Measurements from ENCODE around the gene SUMF1.

Gene SUMF1

GRCh38 chr3:4334548-4334947 lies 132.5 kb downstream of the SUMF1 start:
- TF ChIP-seq ZBTB7A (IDR thresholded peaks at IDR 0.05; ENCODE audit: low read depth), result no peak
- TF ChIP-seq FOXM1 (IDR thresholded peaks at IDR 0.05; ENCODE audit: borderline replicate concordance, low read depth), result no peak
- TF ChIP-seq RAD21 (IDR thresholded peaks at IDR 0.05; ENCODE audit: low read depth), result no peak
- TF ChIP-seq, protein P1, sequence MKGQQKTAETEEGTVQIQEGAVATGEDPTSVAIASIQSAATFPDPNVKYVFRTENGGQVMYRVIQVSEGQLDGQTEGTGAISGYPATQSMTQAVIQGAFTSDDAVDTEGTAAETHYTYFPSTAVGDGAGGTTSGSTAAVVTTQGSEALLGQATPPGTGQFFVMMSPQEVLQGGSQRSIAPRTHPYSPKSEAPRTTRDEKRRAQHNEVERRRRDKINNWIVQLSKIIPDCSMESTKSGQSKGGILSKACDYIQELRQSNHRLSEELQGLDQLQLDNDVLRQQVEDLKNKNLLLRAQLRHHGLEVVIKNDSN (IDR thresholded peaks at IDR 0.05), result no peak
- TF ChIP-seq NFIC (IDR thresholded peaks at IDR 0.05), result no peak
- no peak for TF ChIP-seq CEBPB (IDR thresholded peaks at IDR 0.05)
- no peak for TF ChIP-seq TCF12 (IDR thresholded peaks at IDR 0.05; ENCODE audit: low read depth)
- no peak for TF ChIP-seq TEAD4 (IDR thresholded peaks at IDR 0.05)

GRCh38 chr3:4332991-4333390 lies 134.1 kb downstream of the SUMF1 start:
- no peak for TF ChIP-seq ZBTB7A (IDR thresholded peaks at IDR 0.05; ENCODE audit: low read depth)
- no peak for TF ChIP-seq RAD21 (IDR thresholded peaks at IDR 0.05; ENCODE audit: low read depth)
- TF ChIP-seq, protein P2, sequence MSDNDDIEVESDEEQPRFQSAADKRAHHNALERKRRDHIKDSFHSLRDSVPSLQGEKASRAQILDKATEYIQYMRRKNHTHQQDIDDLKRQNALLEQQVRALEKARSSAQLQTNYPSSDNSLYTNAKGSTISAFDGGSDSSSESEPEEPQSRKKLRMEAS (IDR thresholded peaks at IDR 0.05), result no peak
- TF ChIP-seq TAF1 (IDR thresholded peaks at IDR 0.05; ENCODE audit: low read depth), result no peak
- no peak for TF ChIP-seq CEBPB (IDR thresholded peaks at IDR 0.05)
- no peak for TF ChIP-seq CREB1 (IDR thresholded peaks at IDR 0.05; ENCODE audit: low read depth)
- TF ChIP-seq NFIC (IDR thresholded peaks at IDR 0.05), result no peak
- TF ChIP-seq REST (IDR thresholded peaks at IDR 0.05; ENCODE audit: low read depth), result no peak

DNA sequence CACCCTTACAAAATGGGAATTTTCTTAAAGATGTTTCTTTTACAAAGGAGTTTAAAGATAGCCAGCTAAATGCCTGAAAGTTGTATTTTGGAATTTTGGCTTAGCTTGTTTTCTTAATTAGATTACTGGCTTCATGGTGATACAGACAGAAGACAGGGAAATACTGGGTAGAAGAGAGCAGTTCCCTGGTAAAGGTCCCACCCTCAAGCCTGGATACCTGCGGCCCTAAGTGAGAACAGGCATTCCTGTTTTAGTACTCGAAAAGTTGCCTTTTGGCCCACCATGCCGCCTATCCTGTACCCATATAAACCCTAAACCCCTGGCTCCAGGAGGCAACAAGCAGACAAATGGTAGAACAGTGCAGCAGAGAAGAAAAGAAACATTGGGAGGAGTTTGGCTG lies 134.5 kb downstream of the SUMF1 start:
- no peak for TF ChIP-seq CREB1 (IDR thresholded peaks at IDR 0.05; ENCODE audit: low read depth)
- no peak for TF ChIP-seq TEAD4 (IDR thresholded peaks at IDR 0.05)
- TF ChIP-seq ZBTB7A (IDR thresholded peaks at IDR 0.05; ENCODE audit: low read depth), result no peak
- TF ChIP-seq TCF12 (IDR thresholded peaks at IDR 0.05; ENCODE audit: low read depth), result no peak
- TF ChIP-seq, protein P2 (IDR thresholded peaks at IDR 0.05), result no peak

DNA sequence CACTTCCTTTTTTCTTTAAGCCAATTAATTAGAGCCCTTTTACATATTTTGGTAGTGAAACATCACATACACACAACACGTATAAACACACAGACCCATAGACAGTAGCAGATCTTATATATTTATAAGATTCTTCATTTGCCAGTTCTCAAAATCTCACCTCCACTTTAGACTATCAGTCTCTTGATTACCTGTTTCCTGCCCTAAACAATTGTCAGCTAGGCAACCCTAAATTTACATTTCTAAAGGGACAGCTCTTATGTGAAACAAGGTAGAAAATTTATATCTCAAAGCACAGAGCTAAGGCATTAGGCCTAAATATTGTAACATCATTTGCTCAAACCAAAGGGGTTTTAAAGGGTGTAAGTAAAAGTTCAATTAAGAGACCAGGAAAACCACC lies 135.0 kb downstream of the SUMF1 start:
- no peak for TF ChIP-seq REST (IDR thresholded peaks at IDR 0.05; ENCODE audit: low read depth)

- TF ChIP-seq ZBTB7A (IDR thresholded peaks at IDR 0.05; ENCODE audit: low read depth) (no peak), YY1 (IDR thresholded peaks at IDR 0.05; ENCODE audit: low read depth) (no peak), REST (IDR thresholded peaks at IDR 0.05; ENCODE audit: low read depth) (no peak), TAF1 (IDR thresholded peaks at IDR 0.05; ENCODE audit: low read depth) (no peak), FOXM1 (IDR thresholded peaks at IDR 0.05; ENCODE audit: borderline replicate concordance, low read depth) (no peak), CREB1 (IDR thresholded peaks at IDR 0.05; ENCODE audit: low read depth) (no peak), RAD21 (IDR thresholded peaks at IDR 0.05; ENCODE audit: low read depth) (no peak), TCF12 (IDR thresholded peaks at IDR 0.05; ENCODE audit: low read depth) (no peak), EP300 (IDR thresholded peaks at IDR 0.05; ENCODE audit: borderline replicate concordance) (no peak), EGR1 (IDR thresholded peaks at IDR 0.05) (no peak), TEAD4 (IDR thresholded peaks at IDR 0.05) (no peak), NFIC (IDR thresholded peaks at IDR 0.05) (no peak), CEBPB (IDR thresholded peaks at IDR 0.05) (no peak)
- TF ChIP-seq, protein P2 (IDR thresholded peaks at IDR 0.05), result no peak
- TF ChIP-seq, protein P1 (IDR thresholded peaks at IDR 0.05), result no peak
Observed at GRCh38 chr3:4326868-4327267, 140.2 kb downstream of the SUMF1 start.

Data from Ishikawa (cell line).